HG03103 (cell line): ENCODE data around the gene XPNPEP2.

Experiments
- ATAC-seq: cut with Tn5 transposase; IDR thresholded peaks from one replicate; pipeline ENCODE4 v1.9.1; 2021; ENCODE audit warnings: low read depth; ENCODE audit not compliant: unreplicated experiment

XPNPEP2 gene

GRCh38 chrX:129793604-129794191 is 54.9 kb downstream of the XPNPEP2 start:
- ATAC-seq, result no peak

DNA sequence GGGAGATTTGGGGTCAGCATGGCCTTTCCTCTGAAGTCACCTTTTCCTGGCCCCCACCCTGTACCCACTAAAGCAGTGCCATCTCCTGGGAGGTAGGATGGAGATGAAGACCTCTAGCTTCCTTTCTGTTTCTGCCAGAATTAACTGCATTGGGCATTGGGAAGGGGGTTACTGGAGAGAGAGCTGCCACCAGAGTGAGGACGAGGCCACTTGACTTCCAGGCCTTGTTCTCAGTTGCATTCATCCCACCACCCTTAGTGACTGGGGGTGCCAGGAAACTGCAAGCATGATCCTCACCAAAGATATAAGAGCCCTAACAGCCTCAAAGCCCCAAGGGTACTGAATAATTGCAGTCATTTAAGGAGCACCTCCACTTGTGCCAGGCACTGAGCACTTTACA is 56.8 kb downstream of the XPNPEP2 start:
- ATAC-seq, result no peak

DNA sequence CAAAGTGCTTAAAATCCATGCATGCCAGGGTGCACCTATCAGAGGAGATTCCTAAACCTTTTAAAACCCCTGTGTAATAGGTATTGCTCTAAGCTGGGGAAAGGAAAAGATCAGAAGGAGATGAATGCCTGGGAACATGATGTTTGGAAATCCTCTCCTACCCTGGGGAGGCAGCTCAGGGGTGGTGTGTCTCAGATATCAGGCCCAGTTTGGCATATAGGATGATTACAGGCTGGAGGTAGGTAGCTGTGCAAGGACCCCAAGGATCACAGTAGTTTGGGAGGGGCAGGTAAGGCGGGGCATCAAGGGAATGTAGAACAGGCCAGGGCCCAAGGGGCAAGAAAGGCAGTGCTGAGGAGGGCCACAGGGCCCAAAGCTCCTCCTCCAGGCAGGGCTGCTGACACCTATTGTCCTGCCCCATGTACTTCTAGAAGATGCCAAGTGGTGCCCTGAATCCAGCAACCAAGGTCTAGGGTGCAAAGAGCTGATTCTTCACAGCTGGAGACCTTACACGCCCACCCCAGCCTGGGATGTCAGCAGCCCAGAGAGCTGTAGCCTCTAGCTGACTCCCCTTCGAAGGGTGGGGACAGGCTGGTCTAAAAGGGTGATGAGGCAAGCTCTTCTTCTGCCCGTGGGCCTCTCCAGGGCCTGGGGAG is 58.6 kb downstream of the XPNPEP2 start:
- ATAC-seq, result no peak

DNA sequence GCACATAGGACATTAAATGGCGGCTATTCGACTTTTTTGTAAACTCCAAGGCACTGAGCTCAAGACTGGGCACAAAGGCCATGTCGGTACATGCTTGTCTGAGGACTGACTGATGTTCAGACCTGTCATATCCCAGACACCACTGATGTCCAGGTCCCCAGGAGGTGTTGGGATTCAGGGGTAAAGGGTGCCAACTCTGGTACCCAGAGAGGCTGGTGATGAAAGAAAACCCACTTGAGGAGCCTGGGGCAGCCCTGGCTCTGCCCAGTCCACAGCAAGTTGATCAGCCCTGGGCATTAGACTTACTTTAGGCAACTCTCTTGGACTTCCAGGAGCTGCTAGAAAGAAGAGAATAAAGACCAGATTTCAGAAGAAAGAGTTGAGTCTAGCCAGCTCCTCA is 59.7 kb downstream of the XPNPEP2 start:
- no peak for ATAC-seq

- no peak for ATAC-seq
Observed at GRCh38 chrX:129798888-129799287, 60.1 kb downstream of the XPNPEP2 start.

DNA sequence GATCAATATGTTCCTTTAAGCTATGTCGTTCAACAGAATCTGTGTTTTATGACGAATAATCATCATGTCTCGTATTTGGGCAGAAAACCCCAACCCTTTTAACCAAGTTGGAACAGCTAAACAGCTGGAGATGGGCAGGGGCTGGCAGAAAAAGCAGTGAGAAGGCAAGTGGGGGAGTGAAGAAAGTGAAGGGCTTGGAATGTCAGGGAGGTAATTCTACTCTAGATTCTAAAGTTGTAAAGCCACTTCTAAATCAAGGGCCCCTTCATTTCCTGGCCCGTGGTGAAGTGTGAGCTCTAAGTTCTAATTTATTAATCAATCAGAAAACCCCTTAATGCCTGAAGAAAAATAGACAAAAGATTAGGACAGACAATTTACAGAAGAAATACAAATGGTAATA is 61.4 kb downstream of the XPNPEP2 start:
- no peak for ATAC-seq

- ATAC-seq, result no peak
Observed at GRCh38 chrX:129802863-129803262, 64.1 kb downstream of the XPNPEP2 start.

DNA sequence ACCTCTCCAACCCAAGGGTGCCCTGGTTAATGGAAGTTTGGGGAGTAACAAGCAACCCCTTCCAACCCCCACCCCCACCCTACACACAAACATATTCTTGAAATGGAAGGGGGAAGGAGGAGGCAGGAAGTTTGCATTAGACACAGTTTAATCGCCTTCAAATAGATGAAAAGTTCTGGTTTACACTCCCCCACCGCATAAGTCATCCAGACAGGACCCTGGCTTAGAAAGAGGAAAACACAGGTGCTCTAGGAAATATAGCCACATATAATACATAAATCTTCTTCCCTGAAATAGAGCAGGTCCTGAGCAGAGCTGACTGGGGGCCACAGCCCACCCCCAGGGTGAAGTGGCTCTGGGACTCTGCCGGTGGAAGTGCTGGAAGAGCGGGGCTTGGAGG is 66.0 kb downstream of the XPNPEP2 start:
- no peak for ATAC-seq

DNA sequence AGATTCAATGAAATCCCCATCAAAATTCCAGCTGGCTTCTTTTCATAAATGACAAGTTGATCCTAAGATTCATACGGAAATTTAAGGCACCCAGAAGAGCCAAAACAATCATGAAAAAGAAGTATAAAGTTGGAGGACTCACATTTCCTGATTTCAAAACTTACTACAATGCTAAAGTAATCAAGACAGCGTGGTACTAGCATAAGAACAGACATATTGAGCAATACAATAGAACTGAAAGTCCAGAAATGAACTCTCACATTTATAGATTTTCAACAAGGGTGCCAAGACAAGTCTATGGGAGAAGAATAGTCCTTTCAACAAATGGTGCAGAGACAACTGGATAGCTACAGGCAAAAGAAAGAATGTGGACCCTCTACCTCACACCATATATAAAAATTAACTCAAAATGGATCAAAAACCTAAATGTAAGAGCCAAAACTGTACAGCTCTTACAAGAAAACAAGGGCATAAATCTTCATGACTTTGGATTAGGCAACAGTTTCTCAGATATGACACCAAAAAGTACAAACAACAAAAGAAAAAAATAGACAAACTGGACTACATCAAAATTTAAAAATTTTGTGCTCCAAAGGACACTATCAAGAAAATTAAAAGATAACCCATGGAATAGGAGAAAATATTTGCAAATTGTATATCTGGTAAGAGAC is 69.5 kb downstream of the XPNPEP2 start:
- ATAC-seq, result no peak

GRCh38 chrX:129808829-129809796 is 70.3 kb downstream of the XPNPEP2 start:
- no peak for ATAC-seq

- no peak for ATAC-seq
Observed at GRCh38 chrX:129813662-129814368, 75.0 kb downstream of the XPNPEP2 start.

- ATAC-seq, result no peak
Observed at GRCh38 chrX:129818123-129818522, 79.3 kb downstream of the XPNPEP2 start.
